MM.1S (cell line): ENCODE results near the gene GTPBP4.

Experiments used
- CTCF ChIP-seq: fragments of 300-600 bp; sonication (generic); IDR thresholded peaks from 2 replicates; pipeline ENCODE4 v1.5.1; 2016; ENCODE audit warnings: antibody characterized with exemption, low read length, mixed read lengths
- EZH2 ChIP-seq: fragments of 300-600 bp; sonication (generic); optimal IDR thresholded peaks from 2 replicates; pipeline ENCODE3; 2017; ENCODE audit warnings: low read depth, mild to moderate bottlenecking, antibody characterized with exemption, low read length, mixed read lengths
- EZH2phosphoT487 ChIP-seq: fragments of 300-600 bp; sonication (generic); IDR thresholded peaks from 2 replicates; pipeline ENCODE4 v1.6.1; 2018; ENCODE audit warnings: antibody characterized with exemption, low read length

GRCh38 chr10:1026578-1026977, 38.3 kb downstream of the GTPBP4 start:
- TF ChIP-seq EZH2 = no peak
- TF ChIP-seq CTCF = no peak
- TF ChIP-seq EZH2phosphoT487 = no peak
